HEK293T (cell line): ENCODE data around the gene ERI3.

Experiments
- ARNT ChIP-seq: fragments of 450-650 bp; IDR thresholded peaks from 2 replicates; pipeline ENCODE4 v1.6.1; 2017; ENCODE audit warnings: mild to moderate bottlenecking
- BHLHE40 ChIP-seq: fragments of 450-650 bp; IDR thresholded peaks from 2 replicates; pipeline ENCODE4 v1.6.1; 2016; ENCODE audit warnings: mild to moderate bottlenecking, moderate library complexity, borderline replicate concordance
- CTBP1 ChIP-seq: fragments of 450-650 bp; IDR thresholded peaks from 2 replicates; pipeline ENCODE4 v1.6.1; 2016; ENCODE audit warnings: borderline replicate concordance
- ELF4 ChIP-seq: fragments of 450-650 bp; IDR thresholded peaks from 2 replicates; pipeline ENCODE4 v1.6.1; 2017; ENCODE audit warnings: antibody characterized with exemption
- FOXA1 ChIP-seq: fragments of 450-650 bp; IDR thresholded peaks from 2 replicates; pipeline ENCODE4 v1.6.1; 2016; ENCODE audit warnings: mild to moderate bottlenecking
- FOXK2 ChIP-seq: fragments of 450-650 bp; IDR thresholded peaks from 2 replicates; pipeline ENCODE4 v1.6.1; 2016; ENCODE audit warnings: mild to moderate bottlenecking
- FOXM1 ChIP-seq: fragments of 450-650 bp; IDR thresholded peaks from 2 replicates; pipeline ENCODE4 v1.6.1; 2017; ENCODE audit warnings: mild to moderate bottlenecking, borderline replicate concordance
- HDGF ChIP-seq: fragments of 450-650 bp; IDR thresholded peaks from 2 replicates; pipeline ENCODE4 v1.6.1; 2017; ENCODE audit warnings: antibody characterized with exemption, borderline replicate concordance
- L3MBTL2 ChIP-seq: fragments of 450-650 bp; conservative IDR thresholded peaks from 2 replicates; pipeline ENCODE4 v1.6.1; 2016; ENCODE audit warnings: mild to moderate bottlenecking
- NFRKB ChIP-seq: fragments of 450-650 bp; IDR thresholded peaks from 2 replicates; pipeline ENCODE4 v1.6.1; 2016; ENCODE audit warnings: mild to moderate bottlenecking, moderate library complexity
- PKNOX1 ChIP-seq: fragments of 450-650 bp; IDR thresholded peaks from 2 replicates; pipeline ENCODE4 v1.6.1; 2016
- SP1 ChIP-seq: fragments of 450-650 bp; IDR thresholded peaks from 2 replicates; pipeline ENCODE4 v1.6.1; 2017
- TARDBP ChIP-seq: fragments of 450-650 bp; IDR thresholded peaks from 2 replicates; pipeline ENCODE4 v1.6.1; 2016
- ZNF384 ChIP-seq: fragments of 450-650 bp; IDR thresholded peaks from 2 replicates; pipeline ENCODE4 v1.6.1; 2016

GRCh38 chr1:44237721-44238457, 117.2 kb downstream of the ERI3 start:
- TF ChIP-seq HDGF (no peak), BHLHE40 (no peak), SP1 (no peak), ELF4 (no peak), FOXK2 (no peak), CTBP1 (no peak), ARNT (peak; percentile 31; the same call in 1 of the 2 replicates), NFRKB (no peak), FOXM1 (peak; percentile 20; the same call in 1 of the 2 replicates), TARDBP (no peak), ZNF384 (no peak), PKNOX1 (peak; percentile 97), L3MBTL2 (peak; percentile 92), FOXA1 (no peak)
